ENCODE measurements around the gene LIMS3. TPM values are rescaled to one million over a fixed set of nuclear protein-coding genes. Genes with fewer than 3 reads are reported as not detected.
"Not testable (repeated sequence)": the region's sequence is repeated elsewhere in the genome, so short reads cannot be mapped to it uniquely, and the experiment has no call there.

Gene LIMS3
- total RNA-seq, 1 experiment from 2014 or later = not detected

DNA sequence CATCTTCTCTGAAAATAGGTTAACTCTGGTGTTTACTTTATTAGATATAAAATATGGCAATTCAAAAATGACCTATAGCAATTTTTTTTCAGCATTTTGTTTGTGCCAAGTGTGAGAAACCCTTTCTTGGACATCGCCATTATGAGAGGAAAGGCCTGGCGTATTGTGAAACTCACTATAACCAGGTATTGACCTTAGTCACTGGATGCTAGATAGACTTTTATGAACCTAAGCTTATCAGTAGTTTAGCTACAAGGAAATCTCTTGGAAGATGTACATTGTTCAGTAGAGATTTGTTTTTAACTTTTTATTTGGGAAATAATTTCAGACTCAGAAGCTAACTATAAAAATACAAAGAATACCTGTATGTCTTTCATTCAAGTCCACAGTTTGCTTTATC lies 21.7 kb downstream of the LIMS3 start:
- DNase-seq (ENCODE audit: low spot score); in situ Hi-C loops (cut with HindIII; ENCODE audit: low sequenced_read_pairs): not testable (repeated sequence)

DNA sequence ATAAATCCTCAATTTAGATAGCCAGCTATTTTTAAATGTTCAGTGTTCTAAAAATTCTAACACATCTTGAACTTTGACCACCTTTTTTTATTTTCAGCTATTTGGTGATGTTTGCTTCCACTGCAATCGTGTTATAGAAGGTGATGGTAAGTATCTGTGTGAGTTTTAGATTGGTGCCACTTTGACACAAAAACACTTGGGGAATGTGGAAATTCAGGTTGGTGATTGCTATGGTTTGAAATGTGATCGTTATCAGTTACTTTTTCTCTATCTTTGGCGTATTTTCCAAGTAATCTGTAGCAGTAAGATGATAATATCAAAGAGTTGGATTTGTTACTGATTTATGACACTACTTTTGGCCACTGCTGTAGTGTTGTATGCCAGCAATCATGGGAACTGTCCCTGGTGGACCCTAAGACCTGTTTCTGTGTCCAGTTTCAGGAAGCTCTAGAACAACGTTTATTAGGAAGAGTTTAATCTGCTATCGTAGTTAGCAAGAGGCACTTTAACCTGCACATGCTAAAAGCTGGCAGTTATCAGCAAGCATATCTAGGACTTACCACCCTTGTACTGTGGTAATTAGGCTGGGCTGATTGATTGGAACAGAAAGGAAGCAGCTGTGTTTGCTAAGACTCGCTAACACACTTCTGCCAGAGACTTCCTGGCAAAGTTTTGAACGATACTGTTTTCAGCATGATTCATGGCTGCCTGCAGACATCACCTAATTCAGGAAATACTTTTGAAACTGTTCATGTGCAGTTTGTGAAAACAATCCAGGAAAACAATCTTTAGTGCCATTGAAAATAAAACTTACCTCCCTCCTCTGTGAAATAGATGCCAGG lies 23.3 kb downstream of the LIMS3 start:
- in situ Hi-C loops (cut with HindIII; ENCODE audit: low sequenced_read_pairs); DNase-seq (ENCODE audit: low spot score): not testable (repeated sequence)

DNA sequence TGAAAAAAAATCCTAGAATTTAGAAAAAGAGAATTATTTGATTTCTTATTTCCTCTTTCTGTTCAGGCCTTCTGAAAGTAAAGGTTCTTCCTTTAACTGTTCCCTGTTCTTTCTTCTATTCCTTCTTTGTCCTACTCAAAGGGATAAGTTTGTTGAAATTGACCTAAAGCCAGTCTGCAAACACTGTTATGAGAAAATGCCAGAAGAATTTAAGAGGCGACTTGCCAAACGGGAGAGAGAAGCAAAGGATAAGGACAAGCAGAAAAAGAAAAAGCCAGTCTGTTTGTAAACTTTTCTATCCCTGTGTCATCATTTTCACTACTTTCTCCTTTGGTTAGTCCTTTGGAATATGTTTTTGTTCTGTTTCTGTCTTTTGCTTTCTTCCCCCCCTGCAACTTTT lies 26.0 kb downstream of the LIMS3 start:
- in situ Hi-C loops (cut with HindIII; ENCODE audit: low sequenced_read_pairs); DNase-seq (ENCODE audit: low spot score): not testable (repeated sequence)

DNA sequence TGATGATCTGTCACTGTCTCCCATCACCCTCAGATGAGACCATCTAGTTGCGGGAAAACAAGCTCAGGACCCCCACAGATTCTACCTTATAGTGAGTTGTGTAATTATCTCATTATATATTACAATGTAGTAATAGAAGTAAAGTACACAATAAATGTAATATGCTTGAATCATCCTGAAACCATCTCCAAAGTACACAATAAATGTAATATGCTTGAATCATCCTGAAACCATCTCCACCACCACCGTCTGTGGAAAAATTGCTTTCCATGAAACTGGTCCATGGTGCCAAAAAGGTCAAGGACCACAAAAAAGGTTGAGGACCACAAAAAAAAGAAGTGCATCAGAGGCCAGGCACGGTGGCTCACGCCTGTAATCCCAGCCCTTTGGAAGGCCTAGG lies 29.3 kb downstream of the LIMS3 start:
- in situ Hi-C loops (cut with HindIII; ENCODE audit: low sequenced_read_pairs); DNase-seq (ENCODE audit: low spot score): not testable (repeated sequence)

GRCh38 chr2:109929222-109929621 lies 30.7 kb downstream of the LIMS3 start:
- in situ Hi-C loops (cut with HindIII; ENCODE audit: low sequenced_read_pairs); DNase-seq (ENCODE audit: low spot score): not testable (repeated sequence)

GRCh38 chr2:109936534-109936933 lies 38.0 kb downstream of the LIMS3 start:
- in situ Hi-C loops (cut with HindIII; ENCODE audit: low sequenced_read_pairs); DNase-seq (ENCODE audit: low spot score): not testable (repeated sequence)

DNA sequence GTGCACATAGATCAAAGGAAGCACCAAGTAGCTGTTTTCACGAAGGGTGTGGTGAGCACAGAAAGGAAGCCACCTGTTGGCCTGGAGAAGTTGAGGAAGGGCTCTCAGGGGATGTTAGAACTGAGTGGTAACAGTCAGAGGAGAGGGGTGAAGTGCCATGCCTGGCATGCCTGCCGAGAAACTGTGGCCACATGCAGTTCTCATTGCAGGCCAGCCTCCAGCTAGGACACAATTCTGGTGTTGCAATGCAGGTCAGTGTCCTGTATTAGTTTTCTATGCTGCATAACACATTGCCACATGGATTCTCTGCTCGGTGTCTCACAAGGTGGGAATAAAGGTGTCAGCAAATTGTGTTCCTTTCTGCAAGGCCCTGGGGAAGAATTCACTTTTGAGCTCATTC lies 46.9 kb downstream of the LIMS3 start:
- in situ Hi-C loops (cut with HindIII; ENCODE audit: low sequenced_read_pairs); DNase-seq (ENCODE audit: low spot score): not testable (repeated sequence)

DNA sequence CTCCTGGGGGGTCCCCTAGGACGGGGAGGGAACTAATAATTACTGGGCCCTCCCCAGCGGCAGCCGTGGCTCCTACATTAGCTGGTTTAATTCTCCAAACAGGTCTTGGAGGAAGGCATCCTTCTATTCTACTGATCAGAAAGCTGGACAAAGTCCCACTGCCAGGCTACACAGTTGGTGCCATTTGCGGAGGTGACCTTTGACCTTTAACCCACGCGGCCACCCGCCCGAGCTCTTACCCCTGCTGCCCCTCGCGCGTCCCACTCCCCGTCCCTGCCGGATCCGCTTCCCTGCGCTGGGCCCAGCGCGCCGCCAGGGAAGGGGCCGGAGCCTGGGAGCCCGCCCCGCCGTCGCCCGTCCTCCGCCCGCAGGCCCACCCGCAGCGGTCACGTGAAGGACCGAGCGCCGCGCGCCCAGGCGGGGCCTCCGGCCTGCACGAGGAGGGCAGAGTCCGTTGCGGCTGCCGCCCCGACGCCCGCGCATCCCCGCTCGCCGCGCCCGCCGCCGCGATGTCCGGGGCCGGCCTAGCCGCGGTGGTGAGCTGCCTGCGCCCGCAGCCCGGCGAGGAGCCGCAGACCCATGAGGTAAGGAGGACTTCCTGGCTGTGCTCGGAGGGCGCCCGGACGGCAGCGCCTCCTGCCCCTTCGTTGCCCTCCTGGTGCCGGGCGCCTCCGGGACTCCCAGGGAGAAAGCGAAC lies 48.9 kb downstream of the LIMS3 start:
- DNase-seq (ENCODE audit: low spot score); in situ Hi-C loops (cut with HindIII; ENCODE audit: low sequenced_read_pairs): not testable (repeated sequence)

DNA sequence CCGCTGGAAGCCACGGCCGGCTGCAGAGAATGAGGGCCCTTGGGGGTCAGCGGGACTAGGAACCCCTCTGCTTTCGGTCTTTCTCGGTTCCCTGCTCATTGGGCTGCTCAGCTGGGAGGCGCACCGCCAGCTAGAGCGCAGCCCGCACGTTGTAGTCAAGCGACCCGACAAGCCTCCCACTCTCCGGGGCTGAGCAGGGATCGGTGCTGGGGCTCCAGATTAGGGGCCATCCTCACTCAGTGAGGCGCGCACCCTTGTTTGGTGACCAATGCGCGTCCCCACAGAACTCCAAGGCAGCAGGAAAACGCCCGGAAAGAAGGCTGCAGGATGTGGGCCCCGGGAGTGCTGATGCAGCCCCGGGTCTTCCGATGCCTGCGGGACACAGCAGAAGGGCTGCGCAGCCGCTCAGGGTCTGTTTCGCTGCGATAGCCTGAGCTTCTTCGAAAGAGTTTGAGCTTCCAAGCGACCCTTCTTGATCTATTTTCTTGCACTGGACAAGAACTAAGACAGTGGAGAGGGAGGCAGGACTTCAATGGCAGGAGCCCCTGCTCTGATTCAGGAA lies 49.6 kb downstream of the LIMS3 start:
- DNase-seq (ENCODE audit: low spot score); in situ Hi-C loops (cut with HindIII; ENCODE audit: low sequenced_read_pairs): not testable (repeated sequence)

DNA sequence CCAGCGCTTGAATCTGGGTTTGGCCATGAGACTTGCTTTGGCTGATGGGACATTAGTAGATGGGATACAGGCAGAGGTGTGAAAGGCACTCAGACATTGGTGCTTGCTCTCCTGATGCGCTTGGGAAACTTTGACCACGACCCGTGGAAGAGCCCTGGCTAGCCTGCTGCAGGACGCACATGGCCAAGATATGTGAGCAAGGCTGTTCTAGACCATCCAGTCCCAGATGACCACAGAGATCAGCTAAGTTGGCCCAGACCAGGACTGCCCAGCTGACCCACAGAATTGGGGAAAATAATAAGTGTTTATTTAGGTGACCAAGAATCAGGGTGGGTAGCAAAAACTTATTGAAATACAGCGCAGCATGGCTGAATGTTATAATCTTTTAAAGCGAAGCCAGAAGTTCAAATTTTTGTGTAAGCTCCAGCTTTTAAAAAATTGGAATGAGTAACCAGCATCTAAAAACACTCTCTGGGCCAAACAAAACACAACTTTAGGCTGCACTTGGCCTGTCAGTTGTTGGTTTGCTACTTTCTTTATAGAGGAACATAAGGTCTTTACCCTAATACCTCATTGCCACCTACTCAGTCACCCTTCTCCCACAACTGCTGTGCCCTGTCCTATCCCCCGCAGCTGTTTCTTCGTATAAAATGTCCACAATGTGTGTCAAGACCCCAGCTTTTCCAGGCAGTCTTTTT lies 51.8 kb downstream of the LIMS3 start:
- DNase-seq (ENCODE audit: low spot score); in situ Hi-C loops (cut with HindIII; ENCODE audit: low sequenced_read_pairs): not testable (repeated sequence)

- DNase-seq (ENCODE audit: low spot score); in situ Hi-C loops (cut with HindIII; ENCODE audit: low sequenced_read_pairs): not testable (repeated sequence)
These were observed 65.5 kb downstream of the LIMS3 start for GRCh38 chr2:109963942-109964341.

DNA sequence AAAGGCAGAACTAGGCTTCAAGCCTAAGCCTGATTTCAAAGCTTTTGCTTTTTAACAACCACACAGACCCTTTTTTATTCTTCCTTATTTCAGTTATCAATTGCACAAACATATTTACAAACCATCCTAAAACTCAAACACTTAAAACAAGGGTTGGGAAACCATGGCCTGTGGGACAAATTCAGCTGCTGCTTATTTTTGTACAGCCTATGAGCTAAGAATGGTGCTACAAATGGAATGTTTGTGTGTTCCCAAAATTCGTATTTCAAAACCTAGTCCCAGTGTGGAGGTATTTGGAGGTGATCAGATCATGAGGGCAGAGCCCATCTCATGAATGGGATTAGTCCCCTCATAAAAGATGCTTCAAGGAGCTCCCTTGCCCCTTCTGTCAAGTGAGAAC lies 67.0 kb downstream of the LIMS3 start:
- DNase-seq (ENCODE audit: low spot score); in situ Hi-C loops (cut with HindIII; ENCODE audit: low sequenced_read_pairs): not testable (repeated sequence)

DNA sequence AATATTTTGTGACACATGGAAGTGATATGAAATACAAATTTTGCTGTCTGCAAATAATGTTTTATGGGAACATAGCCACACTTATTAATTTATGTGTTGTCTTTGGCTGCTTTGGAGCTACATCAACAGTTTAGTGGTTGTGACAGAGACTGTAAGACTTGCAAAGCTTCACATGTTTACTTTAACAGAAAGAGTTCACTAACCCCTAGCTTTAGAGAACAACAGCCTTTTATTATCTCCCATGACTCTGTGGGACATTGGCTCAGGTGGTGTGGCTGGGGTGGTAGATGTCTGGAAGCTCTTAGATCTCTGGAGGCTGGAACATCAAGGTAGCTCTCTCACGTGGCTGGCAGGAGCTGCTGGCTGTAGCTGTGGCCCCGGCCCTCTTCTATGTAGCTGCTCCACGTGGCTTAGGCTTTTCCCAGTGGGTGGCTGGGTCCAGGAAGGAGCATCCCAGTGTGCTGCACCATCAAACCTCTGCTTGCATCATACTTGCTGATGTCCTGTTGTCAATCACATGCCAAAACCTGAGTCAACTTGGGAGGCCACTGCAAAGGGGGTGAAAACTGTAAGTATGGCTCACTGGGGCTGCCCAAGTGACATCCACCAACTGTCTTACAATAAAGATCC lies 67.7 kb downstream of the LIMS3 start:
- in situ Hi-C loops (cut with HindIII; ENCODE audit: low sequenced_read_pairs) = not testable (repeated sequence)

GRCh38 chr2:109966858-109967257 lies 68.4 kb downstream of the LIMS3 start:
- in situ Hi-C loops (cut with HindIII; ENCODE audit: low sequenced_read_pairs); DNase-seq (ENCODE audit: low spot score): not testable (repeated sequence)

More for the DNA sequence above, 67.7 kb downstream of the LIMS3 start:
- DNase-seq (ENCODE audit: low spot score) = not testable (repeated sequence)

GRCh38 chr2:109969864-109970263 lies 71.4 kb downstream of the LIMS3 start:
- DNase-seq (ENCODE audit: low spot score); in situ Hi-C loops (cut with HindIII; ENCODE audit: low sequenced_read_pairs): not testable (repeated sequence)

DNA sequence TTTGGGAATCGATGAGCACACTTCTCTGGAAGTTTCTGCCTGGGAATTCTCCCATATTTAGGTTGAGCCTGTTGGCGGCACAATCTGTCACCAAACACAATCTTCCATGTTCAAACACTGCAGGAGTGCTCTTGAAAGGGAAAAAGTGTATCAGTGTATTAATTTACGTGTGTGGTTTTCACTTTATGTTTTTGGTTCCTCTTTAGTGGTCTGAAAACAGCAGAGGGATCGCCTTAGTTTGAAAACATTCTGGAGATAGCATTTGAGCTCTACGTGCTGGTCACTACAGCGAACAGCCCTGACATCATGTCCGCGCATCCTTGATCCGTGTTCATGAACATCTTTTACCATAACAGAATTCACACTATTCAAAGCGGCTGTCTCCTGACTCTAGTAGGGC lies 73.2 kb downstream of the LIMS3 start:
- in situ Hi-C loops (cut with HindIII; ENCODE audit: low sequenced_read_pairs); DNase-seq (ENCODE audit: low spot score): not testable (repeated sequence)

Data from G401 (cell line).